Stomach (tissue), 4 donors: ENCODE data around the gene GTF2A1L.

Experiments
- CTCF ChIP-seq, 7 experiments: fragments of 450-650 bp in 4 of 7; fragments of 200-600 bp in 3 of 7; sonication (generic) in 3 of 7; IDR thresholded peaks; one replicate each; pipeline ENCODE4 v1.5.1; 2016 to 2019; ENCODE audit warnings: antibody characterized with exemption in 7 of 7, control low read depth in 2 of 7, mild to moderate bottlenecking in 1 of 7
- EP300 ChIP-seq: sonication (generic); formaldehyde crosslinking; IDR thresholded peaks from one replicate; pipeline ENCODE4 v1.6.1; 2017; ENCODE audit warnings: antibody characterized with exemption

DNA sequence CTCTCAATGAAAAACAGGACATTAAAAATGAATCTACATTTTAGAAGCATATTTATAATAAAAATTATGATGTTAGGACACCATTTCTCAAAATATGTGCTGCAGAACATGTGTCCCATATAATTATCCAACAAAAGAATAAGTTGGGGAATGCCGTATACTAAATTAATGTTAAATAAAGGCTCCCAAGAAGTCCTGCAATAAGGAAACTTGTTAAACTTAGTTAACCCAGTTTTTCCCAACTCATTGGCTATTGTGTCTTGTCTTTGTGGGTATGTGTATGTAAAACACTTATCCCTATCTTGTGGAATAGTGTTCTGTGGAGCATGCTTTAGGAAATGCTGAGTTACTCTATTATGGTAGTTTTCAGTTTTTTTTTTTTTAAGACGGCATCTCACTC is 25.6 kb upstream of the GTF2A1L start:
- TF ChIP-seq CTCF (IDR thresholded peaks at IDR 0.05) = no peak
- TF ChIP-seq EP300 = no peak
